Ureter (tissue), 1 donor: Measurements from ENCODE around the gene HP1BP3. TPM values are rescaled to one million over a fixed set of nuclear protein-coding genes. Genes with fewer than 3 reads are reported as not detected.

Experiments
- DNase-seq: peaks from one replicate; pipeline ENCODE4 v3.0.0-alpha.2; 2020; ENCODE audit warnings: low spot score
- total RNA-seq: library from RNA; stranded (reverse); gene quantifications from one replicate; pipeline ENCODE4 v1.2.4, GENCODE V29; 2023
- donor health status: DM: yes; HTN: yes; CAD: no.

Gene HP1BP3
- total RNA-seq, 1 donor from 2014 or later: 186 TPM

DNA sequence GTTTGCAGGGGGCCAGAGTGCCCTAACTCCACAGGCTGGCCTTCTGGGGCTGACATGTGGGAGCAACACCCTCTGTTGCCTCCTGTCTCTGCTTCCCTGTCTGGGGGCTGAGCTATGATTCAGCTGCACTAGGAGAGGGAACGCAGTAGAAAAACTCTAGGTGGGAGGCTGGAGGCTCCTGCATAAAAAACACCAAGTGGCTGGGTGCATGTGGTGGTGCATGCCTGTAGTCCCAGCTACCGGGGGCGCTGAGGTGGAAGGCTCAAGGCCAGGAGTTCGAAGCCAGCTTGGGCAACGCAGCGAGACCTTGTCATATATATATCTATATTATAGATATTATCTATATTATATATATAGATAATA, 74.9 kb downstream of the HP1BP3 start:
- DNase-seq: no peak

DNA sequence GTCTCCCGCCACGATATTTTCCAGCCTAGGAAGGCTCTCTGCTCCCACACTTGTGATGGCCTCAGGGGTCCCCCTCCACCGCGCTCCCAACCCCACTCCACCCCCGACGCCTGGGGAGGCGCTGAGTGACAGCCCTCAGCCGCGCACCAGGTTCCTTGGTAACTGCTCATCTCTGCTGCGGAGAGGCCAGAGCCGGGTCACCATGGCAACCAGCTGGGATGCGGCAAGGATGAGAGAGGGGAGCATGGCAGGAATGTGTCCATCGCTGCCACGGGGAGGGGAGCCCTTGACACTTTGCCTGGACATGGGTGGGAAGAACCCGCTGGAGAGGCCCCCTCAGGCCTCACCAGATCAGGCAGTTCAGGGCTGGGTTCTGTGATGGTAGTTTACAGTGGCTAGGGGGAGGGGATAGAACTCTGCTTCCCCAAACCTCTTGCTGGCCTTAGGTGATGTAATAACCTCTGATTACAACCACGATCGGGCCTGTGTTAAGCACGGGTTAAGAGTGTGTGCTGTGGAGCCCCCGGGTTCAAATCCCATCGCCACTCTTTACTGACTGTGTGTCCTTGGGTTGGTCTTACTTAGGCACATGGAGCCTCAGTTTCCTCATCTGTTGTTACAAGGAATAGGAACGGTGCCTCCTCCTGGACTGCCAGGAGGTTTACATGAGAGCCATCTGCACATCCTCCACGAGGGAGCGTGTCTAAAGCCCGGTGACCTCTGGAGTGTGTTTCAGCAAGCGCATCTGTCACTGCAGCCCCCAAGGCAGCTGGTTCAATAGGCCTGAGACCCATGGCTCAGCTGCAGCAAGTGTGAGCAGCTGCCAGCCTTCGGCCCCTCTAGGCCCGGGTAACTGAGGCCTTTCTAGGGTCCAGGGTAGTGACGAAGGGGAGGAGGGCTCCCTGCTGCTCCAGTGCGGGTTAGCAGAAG, 75.6 kb downstream of the HP1BP3 start:
- DNase-seq: no peak

DNA sequence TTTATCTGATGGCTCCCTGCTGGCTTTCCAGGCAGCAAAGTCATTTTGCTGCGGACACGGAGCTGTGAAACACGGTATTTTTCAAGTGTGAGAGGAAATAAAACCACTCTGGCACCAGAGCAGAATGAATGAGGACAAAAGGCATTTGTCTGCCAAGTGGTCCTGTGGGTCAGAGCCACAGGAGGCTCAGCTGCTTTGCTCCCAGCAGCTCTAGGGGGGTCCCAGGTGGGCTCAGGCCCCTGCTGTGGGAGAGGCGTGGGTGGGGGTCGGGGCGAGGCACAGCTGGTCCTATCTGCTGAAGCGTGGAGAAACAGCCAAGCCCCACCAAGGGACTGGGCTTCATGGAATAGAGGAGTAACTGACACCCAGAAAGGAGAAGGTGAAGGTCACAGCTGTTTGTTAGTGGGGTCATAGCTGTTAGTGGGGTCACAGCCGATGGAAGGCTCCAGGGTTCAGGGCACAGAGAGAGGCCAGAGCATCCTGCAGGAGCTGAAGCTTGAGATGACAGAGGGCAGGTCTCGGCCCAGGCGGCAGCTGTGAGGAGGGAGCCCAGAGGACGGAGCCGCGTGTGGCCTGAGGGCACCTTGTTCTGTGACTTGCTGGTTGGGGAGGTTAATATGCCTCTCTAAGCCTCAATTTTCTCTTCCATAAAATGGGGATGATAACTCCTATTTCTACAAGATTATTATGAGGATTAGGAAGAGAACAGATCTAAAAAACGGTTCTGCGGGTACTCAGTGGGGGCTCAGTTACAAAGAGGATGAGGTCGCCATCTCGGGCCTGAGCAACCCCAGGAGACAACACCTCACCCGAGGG, 76.4 kb downstream of the HP1BP3 start:
- DNase-seq: no peak

DNA sequence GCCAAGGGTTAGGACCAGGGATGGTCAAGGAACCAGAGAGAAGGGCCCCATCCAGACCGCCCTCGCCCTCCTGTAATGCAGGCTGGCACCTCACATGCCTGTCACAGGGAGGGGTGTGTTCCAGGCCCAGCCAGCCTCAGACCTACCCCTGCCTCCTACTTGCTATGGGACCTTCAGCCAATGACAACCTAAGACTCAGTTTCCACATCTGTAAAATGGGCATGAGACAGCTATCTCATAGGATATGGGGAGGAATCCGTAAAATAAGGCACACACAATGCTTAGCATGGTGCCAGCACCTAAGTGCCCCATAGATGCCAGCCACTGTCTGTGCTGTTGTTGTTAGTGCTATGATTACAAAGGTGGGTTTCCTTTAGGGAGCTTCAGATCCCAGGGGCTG, 77.2 kb downstream of the HP1BP3 start:
- DNase-seq: no peak

DNA sequence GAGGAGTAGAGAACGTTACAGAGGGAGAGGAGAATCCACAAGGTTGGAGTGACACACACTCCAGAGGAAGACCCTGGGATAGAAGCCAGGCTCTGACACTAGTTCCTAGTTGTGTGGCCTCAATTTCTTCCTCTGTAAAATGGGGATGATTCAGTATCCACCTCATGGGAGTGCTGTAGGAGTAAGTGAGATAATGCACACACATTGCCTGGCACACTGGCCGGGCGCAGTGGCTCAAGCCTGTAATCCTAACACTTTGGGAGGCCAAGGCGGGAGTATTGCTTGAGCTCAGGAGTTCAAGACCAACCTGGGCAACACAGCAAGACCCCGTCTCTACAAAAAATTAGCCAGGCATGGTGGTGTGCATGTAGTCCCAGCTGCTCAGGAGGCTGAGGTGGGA, 78.2 kb downstream of the HP1BP3 start:
- no peak for DNase-seq

DNA sequence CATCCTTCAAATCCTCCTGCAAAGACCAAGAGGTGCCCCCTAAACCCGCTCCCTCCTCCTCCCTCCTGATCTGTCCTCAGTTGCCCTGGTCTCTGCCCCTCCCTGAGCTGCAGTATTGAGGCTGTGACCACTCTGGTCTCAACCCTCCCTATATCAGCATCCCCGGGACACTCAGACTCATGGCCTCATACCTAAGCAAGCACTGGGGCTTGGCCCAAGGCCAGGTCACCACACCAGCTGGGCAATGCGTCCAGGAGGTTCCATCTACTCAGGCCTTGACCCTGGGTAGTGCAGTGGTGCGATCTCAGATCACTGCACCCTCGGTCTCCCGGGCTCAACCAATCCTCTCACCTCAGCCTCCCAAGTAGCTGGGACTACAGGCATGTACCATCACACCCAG, 79.0 kb downstream of the HP1BP3 start:
- no peak for DNase-seq

DNA sequence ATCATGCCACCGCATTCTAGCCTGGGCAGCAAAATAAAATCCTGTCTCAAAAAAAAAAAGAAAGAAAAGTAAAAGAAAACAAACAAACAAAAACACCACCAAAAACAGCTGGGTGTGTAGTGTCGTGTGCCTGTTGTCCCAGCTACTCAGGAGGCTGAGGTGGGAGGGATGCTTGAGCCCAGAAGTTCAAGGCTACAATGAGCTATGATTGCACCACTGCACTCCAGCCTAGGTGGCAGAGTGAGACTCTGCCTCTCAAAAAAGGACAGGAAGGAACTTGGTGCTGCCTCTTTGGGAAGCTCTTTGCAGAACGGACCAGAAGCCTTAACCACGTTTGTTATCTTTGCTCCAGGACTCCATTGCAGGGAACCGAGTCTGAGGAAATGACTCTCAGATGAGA, 80.3 kb downstream of the HP1BP3 start:
- DNase-seq: no peak

DNA sequence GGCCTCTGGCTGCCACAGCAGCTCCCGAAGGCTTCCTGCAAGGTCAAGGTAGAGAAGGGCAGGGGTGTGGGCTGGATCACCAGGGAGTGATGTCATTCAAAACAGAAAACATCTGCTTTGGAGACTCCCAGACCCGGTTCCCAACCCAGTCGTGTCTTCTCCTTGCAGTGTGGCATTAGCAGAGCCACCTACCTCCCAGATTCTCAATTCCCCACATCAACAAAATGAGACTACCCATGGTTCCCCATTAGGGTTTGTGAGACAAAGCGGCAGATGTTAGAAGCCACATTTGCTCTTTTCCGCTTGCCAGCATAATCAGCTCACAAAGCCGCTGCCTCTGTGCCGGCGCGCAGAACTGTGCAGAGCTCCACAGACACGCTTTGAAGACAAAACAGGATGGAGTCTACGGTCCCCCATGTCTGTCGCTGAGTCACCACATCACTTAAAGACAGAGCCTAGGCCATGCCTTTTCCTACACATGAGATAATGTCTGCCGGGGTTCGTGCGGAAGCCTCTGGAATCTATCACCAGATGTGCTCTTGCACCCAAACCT, 81.8 kb downstream of the HP1BP3 start:
- DNase-seq: no peak

DNA sequence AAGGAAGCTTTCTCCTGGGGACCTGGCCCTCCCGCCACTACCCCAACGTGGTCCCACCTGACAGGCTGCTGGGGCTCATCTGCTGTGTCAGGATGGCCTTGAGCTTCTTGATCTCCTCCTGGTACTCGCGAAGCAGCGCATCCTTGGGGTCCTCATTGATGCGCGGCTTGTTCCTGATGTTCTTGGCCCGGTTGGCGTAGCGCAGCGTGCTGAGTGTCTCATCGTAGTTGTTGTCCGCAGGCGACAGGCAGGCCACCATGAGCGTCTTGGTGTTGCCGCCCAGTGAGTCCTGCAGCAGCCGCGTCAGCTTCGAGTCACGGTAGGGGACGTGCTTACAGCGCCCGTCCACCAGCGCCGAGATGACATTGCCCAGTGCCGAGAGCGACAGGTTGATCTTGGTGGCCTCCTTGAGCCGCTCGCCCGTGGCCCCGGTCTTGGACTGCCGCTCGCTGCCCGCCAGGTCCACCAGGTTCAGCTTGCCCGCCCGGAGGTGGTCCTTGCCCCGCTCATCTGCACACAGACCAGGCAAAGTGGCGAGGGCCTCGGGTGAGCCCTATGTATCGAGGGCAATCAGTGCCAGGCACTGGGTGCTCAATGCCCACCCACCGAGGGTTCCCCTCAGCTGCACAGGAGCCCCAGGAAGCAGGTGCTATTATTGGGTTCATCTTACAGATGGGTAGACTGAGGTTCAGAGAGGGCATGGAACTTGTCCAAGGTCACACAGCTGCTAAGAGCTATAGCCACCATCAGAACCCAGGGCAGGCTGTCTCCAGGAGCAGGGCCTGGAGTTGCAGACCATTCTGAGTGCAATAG, 82.5 kb downstream of the HP1BP3 start:
- no peak for DNase-seq

DNA sequence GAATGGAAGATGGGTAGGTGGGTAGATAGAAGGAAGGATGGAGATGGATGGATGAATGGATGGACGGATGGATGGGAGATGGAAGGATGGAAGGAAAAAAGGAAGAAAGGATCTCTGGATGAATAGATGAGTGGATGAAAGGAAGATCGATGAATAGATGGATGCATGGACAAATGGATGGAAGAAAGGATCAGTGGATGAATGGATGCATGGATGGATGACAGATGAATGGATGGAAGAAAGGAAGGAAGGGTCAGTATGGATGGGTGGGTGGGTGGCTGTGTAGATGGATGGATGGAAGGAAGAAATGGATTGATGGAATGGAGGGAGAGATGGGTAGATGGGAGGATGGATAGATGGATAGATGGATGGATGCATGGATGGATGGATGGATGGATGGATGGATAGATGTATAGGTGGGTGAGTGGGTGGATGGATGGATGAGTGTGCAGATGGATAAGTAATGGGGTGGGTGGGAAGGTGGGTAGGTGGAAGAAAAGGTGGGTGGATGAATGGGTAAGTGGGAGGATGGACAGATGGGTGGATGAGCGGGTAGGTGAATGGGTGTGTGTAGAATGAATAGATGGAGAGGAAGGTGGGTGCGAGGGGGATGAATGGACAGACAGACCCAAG, 83.9 kb downstream of the HP1BP3 start:
- DNase-seq: no peak

DNA sequence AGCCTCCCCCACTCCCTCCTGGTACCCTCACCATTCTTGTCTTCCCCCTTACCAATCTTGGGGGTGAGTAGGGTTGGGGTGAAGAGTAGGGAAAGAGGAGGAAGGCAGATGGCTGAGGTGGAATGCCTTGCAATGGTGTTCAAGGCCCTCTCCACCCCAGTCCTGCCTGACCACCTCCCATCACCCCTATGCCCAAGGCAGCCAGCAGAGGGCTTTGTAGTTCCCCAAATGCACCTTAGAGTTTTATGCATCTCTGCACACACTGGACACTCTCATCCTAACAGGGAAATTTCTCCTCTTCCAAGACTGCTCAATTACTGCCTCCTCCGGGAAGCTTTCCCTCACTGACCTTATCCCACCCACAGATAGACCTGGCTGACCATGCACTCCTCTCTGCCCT, 84.7 kb downstream of the HP1BP3 start:
- DNase-seq: no peak

DNA sequence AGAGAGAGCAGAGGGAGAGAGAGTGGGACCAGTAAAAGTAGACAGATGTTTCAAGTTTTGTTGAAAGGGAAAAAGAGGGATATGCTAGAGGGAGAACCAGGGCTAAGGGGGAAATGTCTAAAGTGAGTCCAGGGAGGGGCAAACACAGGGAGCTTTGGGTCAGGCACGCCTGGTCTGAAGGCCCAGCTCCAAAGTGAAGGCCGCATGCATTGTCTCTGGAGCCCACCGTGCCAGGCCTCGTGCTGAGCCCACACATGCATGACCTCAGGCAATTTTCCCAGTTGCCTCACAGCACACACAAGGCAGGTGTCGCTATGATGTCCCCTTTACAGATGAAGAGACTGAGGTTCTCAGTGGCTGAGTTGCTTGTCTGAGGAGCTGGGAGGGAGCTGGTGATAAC, 85.3 kb downstream of the HP1BP3 start:
- DNase-seq: no peak

DNA sequence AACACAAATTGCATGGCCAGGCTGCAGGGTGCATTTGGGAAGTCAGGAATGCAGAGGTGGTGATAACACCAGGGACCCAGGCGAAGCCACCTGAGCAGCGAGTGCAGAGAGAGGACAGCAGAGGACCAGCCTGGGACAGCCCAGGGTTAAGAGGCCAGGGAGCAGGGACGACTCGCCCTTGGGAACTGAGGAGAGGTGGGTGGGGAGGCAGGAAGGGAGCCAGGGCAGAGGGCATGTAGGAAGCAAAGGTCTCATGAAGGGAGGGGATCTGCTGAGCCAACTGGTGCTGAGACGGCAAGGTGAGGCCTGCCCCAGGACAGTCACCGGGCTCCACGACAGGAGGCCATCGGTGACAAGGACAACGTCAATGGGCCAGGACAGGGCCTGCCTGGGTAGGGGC, 85.7 kb downstream of the HP1BP3 start:
- DNase-seq: no peak

DNA sequence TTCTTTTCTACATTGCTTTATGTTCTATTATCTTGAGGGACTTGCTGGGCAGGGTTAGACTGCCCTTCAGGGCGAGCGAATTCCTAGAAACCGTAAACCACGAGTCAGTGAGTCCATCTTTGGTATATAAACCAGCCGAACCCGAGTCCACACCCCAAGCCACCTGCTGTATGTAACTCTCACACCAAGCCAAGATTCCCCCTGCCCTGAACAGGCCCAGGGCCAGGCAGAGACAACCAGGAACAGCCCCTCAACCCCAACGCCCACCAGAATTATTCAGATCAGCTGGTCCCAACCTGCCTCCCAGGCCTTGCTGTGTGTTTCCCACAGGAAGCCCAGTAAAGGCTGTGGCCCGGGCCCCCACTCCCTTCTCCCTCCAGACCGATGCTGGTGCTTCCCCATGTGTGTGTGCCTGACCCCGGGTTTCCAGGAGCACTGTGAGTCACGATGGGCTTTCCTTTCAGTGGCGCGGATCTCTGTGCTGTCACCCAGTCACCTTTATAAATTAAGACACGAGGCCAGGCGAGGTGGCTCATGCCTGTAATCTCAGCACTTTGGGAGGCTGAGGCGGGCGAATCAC, 86.4 kb downstream of the HP1BP3 start:
- no peak for DNase-seq

DNA sequence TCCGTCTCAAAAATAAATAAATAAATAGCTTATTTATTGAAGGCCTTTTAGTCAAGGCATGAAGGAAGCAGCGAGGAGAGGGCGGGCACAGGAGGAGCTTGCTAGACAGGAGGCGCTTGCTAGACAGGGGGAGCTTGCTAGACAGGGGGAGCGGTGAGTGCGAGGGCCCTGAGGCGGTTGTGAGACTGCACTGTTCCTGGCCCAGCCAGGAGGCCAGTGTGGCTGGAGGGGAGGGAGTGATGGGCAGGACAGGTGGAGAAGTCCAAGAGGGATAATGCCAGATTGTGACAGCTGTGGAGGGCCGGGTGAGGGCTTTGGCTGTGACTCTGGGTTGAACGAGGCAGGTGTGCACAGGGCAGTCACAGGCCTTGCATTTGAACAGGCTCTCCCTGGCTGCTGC, 87.5 kb downstream of the HP1BP3 start:
- DNase-seq: peak; percentile 69

DNA sequence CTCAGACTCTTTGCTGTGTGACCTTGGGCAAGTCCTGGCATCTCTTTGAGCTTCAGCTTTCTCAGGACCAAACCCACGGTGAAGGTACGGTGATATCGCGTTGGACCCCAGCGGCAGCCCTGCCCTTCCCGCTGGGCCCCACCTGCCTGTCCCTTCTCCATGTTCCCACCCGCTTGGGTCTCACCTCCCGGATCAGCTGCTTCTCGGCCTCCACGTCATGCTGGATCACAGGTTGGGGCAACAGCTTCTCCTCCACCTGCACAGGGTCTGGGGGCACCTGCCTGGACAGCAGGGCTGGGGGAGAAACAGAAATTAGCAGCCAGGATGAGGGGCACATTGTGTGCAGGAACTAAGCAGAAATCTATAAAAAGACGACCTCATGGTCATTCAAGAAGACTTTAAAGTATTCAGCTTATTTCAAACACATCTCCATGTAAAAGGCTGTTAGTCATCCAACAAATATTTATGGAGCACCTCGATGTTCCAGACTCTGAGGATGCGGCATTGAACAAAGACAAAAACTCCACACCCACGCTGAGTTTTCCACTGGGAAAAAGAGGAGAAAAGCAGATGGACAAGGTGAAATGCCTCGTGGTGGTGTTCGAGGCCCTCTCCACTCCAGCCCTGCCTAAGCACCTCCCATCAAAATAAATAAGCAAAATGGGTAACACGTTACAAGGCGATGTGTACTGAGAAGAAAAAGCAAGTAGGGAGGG, 88.8 kb downstream of the HP1BP3 start:
- no peak for DNase-seq

DNA sequence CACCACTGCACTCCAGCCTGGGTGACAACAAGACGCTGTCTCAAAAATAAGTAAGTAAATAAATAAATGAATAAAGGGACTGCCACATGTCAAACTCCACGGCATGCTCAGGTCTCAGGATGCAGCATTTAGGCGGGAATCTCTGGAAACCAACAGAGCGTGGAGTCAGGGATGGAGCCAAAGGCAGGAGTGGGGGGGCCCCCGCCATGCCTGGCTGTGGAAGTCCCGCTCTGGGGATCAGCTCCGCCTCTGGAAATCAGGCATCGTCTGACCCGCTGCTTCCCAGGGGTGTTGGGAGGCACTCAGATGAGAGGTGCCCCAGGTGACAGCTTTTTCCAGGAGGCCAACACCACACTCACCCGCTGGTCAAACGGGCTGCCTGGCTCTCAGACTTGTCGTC, 89.5 kb downstream of the HP1BP3 start:
- no peak for DNase-seq

DNA sequence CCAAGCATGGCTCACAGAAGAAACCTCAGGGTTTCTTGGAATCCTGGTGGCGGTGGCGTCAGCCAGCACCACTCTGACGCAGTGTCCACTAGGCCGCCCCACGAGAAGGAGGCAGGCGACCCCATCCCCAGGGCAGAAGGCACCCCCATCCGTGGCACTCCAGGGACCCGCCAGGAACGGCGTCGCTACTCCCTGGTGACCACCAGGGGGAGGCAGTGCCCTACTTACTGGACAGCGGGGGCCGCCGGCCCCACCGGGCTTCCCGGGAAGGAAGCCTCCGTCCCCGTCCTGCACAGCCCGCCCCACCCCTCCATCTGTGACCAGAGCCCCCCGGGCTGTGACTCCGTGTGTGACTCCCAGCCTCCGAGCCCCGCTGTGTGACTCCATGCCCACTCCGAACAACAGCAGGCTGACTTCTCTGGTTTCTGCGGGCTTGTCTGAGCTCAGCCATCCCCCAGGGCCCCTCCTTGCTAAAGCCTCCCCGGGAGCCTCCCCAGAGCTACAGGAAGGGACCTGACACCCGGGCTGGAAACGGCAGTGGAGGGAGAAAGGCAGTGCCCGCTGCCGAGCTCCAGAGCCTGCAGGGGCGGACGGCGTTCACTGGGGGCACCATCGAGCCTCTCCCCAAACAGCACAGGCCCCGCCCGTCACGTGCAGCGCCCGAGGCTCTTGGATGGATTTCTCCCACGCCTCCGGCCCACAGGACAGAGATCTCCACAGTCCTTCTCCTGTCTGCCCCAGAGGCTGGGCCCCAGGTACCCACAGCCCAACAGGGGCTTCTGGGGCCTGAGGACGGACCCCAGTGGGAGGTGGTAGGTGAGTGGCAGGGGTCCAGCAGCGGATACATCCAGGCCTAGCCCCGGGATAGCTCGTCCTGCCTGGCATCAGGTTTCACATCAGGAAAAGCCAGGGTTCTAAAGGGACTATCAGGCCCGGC, 90.4 kb downstream of the HP1BP3 start:
- peak; percentile 89 for DNase-seq

DNA sequence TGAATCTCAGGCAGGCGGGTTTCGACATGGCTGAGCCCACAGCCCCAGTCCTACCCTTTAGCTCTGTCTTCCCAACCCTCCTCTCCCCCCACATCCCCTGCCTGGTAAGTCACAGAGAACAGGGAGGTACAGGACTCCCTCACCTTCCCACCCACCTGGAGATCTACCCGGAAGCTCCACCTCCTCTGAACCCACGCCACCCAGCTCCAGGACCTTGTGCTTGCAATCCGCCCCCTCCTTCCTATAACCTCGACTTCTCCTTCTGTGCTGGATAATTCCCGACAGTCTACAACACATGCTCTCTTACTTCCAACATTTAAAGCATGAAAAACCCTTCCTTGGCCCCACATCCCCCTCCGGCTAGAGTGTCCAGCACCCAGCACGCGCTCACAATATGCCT, 91.6 kb downstream of the HP1BP3 start:
- no peak for DNase-seq
